Keratinocyte (primary cell): ENCODE results near the gene TXLNB. TPM values are rescaled to one million over a fixed set of nuclear protein-coding genes. Genes with fewer than 3 reads are reported as not detected.
A peak's percentile ranks its signal among the peaks of the same experiment; 100 is the strongest.

Experiments used
- DNase-seq: peaks from one replicate; pipeline ENCODE4 v3.0.0-alpha.2; 2011; ENCODE audit warnings: low read depth, missing footprints, low spot score
- FAIRE-seq: peaks from 2 replicates; lab custom pipeline; 2011; peaks lifted over from hg19 to GRCh38; lab: Jason Lieb, UNC
- H2AFZ ChIP-seq: 2 replicates; pipeline ENCODE4 v1.6.0; 2012; ENCODE audit warnings: low read length, control low read depth, inconsistent platforms; ENCODE audit not compliant: control insufficient read depth
- H3K27ac ChIP-seq: 2 replicates; pipeline ENCODE4 v1.5.1; 2011; ENCODE audit warnings: low read length; ENCODE audit not compliant: control insufficient read depth, insufficient read depth
- H3K27me3 ChIP-seq: 3 replicates; pipeline ENCODE4 v1.6.0; 2011; ENCODE audit warnings: low read length; ENCODE audit not compliant: control insufficient read depth, insufficient read depth; ENCODE audit errors: extremely low read depth
- H3K36me3 ChIP-seq, 2 experiments: 2 replicates in 1 of 2; 3 replicates in 1 of 2; pipeline ENCODE4 v1.5.1; 2011; ENCODE audit warnings: low read length in 2 of 2, mild to moderate bottlenecking in 1 of 2; ENCODE audit not compliant: control insufficient read depth in 2 of 2, insufficient read depth in 2 of 2; ENCODE audit errors: extremely low read depth in 1 of 2
- H3K4me1 ChIP-seq: 3 replicates; pipeline ENCODE4 v1.5.1; 2011; ENCODE audit warnings: low read length; ENCODE audit not compliant: control insufficient read depth, insufficient read depth; ENCODE audit errors: extremely low read depth
- H3K4me2 ChIP-seq: 3 replicates; pipeline ENCODE4 v1.6.0; 2011; ENCODE audit warnings: low read depth, low read length; ENCODE audit not compliant: control insufficient read depth, insufficient read depth; ENCODE audit errors: extremely low read depth
- H3K4me3 ChIP-seq, 3 experiments: fragments of 200-600 bp in 1 of 3; sonication (generic) in 1 of 3; 2 replicates in 2 of 3; 3 replicates in 1 of 3; pipeline ENCODE4 v1.5.1; 2011 to 2016; ENCODE audit warnings: low read length in 3 of 3, mild to moderate bottlenecking in 3 of 3, control low read depth in 2 of 3, inconsistent platforms in 1 of 3, low read depth in 1 of 3, mixed read lengths in 1 of 3, mixed run types in 1 of 3, moderate library complexity in 1 of 3; ENCODE audit not compliant: control insufficient read depth in 2 of 3, insufficient read depth in 2 of 3; ENCODE audit errors: extremely low read depth in 1 of 3
- H3K79me2 ChIP-seq: 2 replicates; pipeline ENCODE4 v1.6.0; 2012; ENCODE audit warnings: low read length; ENCODE audit not compliant: control insufficient read depth, insufficient read depth
- H3K9ac ChIP-seq: 3 replicates; pipeline ENCODE4 v1.6.0; 2011; ENCODE audit warnings: low read length; ENCODE audit not compliant: control insufficient read depth, insufficient read depth; ENCODE audit errors: extremely low read depth
- H3K9me1 ChIP-seq: 3 replicates; pipeline ENCODE4 v1.6.0; 2011; ENCODE audit warnings: low read length; ENCODE audit not compliant: control insufficient read depth, insufficient read depth; ENCODE audit errors: extremely low read depth
- H3K9me3 ChIP-seq: 2 replicates; pipeline ENCODE4 v1.5.1; 2012; ENCODE audit warnings: low read depth, low read length; ENCODE audit not compliant: control insufficient read depth
- H4K20me1 ChIP-seq: 3 replicates; pipeline ENCODE4 v1.6.0; 2011; ENCODE audit warnings: low read length; ENCODE audit not compliant: control insufficient read depth, insufficient read depth; ENCODE audit errors: extremely low read depth
- CTCF ChIP-seq, 3 experiments: IDR thresholded peaks in 1 of 3; conservative IDR thresholded peaks in 1 of 3; optimal IDR thresholded peaks in 1 of 3; 2 replicates in 2 of 3; 3 replicates in 1 of 3; pipeline versions ENCODE3 to v1.5.1; 2011; ENCODE audit warnings: low read length in 3 of 3, mild to moderate bottlenecking in 3 of 3, moderate library complexity in 2 of 3, control low read depth in 1 of 3, inconsistent platforms in 1 of 3; ENCODE audit not compliant: insufficient read depth in 2 of 3; ENCODE audit errors: extremely low read depth in 1 of 3
- EZH2 ChIP-seq: IDR thresholded peaks from one replicate; pipeline ENCODE4 v1.6.1; 2012; ENCODE audit warnings: inconsistent platforms, mild to moderate bottlenecking, low read length, moderate library complexity
- dilution Hi-C: fragments of 300-500 bp; cut with MboI; formaldehyde crosslinking; loops from one replicate; pipeline ENCODE4 v1.7.0; 2020; ENCODE audit warnings: low sequenced_read_pairs; ENCODE audit not compliant: extremely low pct_ligation_motif_present
- polyA plus RNA-seq, 5 experiments: library from polyadenylated mRNA; depleted of rRNA in 3 of 5; stranded (reverse) in 3 of 5; stranded (forward) in 1 of 5; unstranded in 1 of 5; fragments of >200 nt; gene quantifications; 1 replicate in 1 of 5; 2 replicates in 3 of 5; 3 replicates in 1 of 5; pipeline versions ENCODE4 v1.2.1 to v1.2.3, GENCODE V29; 2011 to 2012; ENCODE audit warnings: missing spikeins in 2 of 5, low read depth in 1 of 5, low replicate concordance in 1 of 5

TXLNB gene
- polyA plus RNA-seq, 1 donor (not counting 4 experiments of a cell fraction or from before 2014, with no cell fraction given), result 0.03 TPM

DNA sequence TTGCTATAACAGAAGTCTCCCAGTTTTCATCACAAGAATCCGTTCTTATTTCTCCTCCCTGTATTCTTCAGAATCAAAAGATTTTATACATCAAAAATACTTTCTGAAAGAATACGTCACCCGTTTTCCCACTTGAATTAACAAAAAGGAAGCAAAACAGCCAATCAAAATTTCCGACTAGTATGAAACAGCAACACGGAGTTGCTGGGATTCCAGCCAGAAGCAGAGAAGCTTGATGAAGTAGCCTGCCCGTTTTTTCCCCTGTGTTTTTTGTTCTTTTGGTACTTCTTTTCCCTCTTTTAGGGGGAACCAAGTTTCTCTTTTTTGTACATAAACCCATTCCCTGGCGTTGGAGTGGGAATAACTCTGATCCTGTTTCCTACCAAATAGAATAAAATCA lies 14.6 kb downstream of the TXLNB start:
- Histone ChIP-seq H3K79me2 (no peaks in the 10 kb centered on the region), H3K27ac (no peak overlapping the region), H2AFZ (no peak overlapping the region), H3K9ac (no peak overlapping the region), H3K27me3 (no peaks in the 10 kb centered on the region), H3K4me1 (no peaks in the 10 kb centered on the region), H3K4me3 (no peak overlapping the region), H3K9me1 (no peaks in the 10 kb centered on the region), H3K36me3 (no peaks in the 10 kb centered on the region), H3K4me2 (no peak overlapping the region), H4K20me1 (no peaks in the 10 kb centered on the region), H3K9me3 (no peaks in the 10 kb centered on the region)
- dilution Hi-C loops, result no loop called here
- FAIRE-seq (no peak), DNase-seq (no peak)
- no peak for TF ChIP-seq EZH2
- TF ChIP-seq CTCF (optimal IDR thresholded peaks at IDR 0.05 in 1 of 3, IDR thresholded peaks at IDR 0.05 in 1 of 3, conservative IDR thresholded peaks at IDR 0.05 in 1 of 3; ENCODE audit: extremely low read depth in 1 of 3, insufficient read depth in 2 of 3, low read length in 3 of 3), result no peak

- H3K79me2 ChIP-seq, result no peaks in the 10 kb centered on the region
- H3K4me1 ChIP-seq, result peaks cover 5% of the 10 kb centered on the region
- H3K36me3 ChIP-seq, result no peaks in the 10 kb centered on the region
- no peaks in the 10 kb centered on the region for H3K9me3 ChIP-seq
- H3K27me3 ChIP-seq, result no peaks in the 10 kb centered on the region
- H4K20me1 ChIP-seq, result no peaks in the 10 kb centered on the region
- no peak overlapping the region for H3K27ac ChIP-seq
- peak; percentile 36 for FAIRE-seq
- H3K4me3 ChIP-seq, result no peak overlapping the region
- dilution Hi-C loops, result no loop called here
- no peaks in the 10 kb centered on the region for H3K9me1 ChIP-seq
- TF ChIP-seq EZH2, result no peak
- TF ChIP-seq CTCF (optimal IDR thresholded peaks at IDR 0.05 in 1 of 3, IDR thresholded peaks at IDR 0.05 in 1 of 3, conservative IDR thresholded peaks at IDR 0.05 in 1 of 3; ENCODE audit: extremely low read depth in 1 of 3, insufficient read depth in 2 of 3, low read length in 3 of 3), result no peak
- no peak overlapping the region for H2AFZ ChIP-seq
- no peak overlapping the region for H3K4me2 ChIP-seq
- no peak overlapping the region for H3K9ac ChIP-seq
- no peak for DNase-seq
These were observed 16.3 kb downstream of the TXLNB start for GRCh38 chr6:139275279-139276055.
